Stimulated activated CD4-positive, alpha-beta T cell treated with anti-CD3 and anti-CD28 coated beads, Interleukin-4, amount 100 ng/mL, for 1 hour (primary cell): ENCODE results near the gene MED10.

Experiments used
- DNase-seq: peaks from one replicate; pipeline ENCODE4 v3.0.0-alpha.2; 2020

MED10 gene

GRCh38 chr5:6348476-6349000, 29.8 kb downstream of the MED10 start:
- DNase-seq = no peak

- DNase-seq = no peak
Observed at GRCh38 chr5:6347673-6348072, 30.7 kb downstream of the MED10 start.

- no peak for DNase-seq
Observed at GRCh38 chr5:6347165-6347564, 31.2 kb downstream of the MED10 start.

GRCh38 chr5:6344593-6344989, 33.8 kb downstream of the MED10 start:
- DNase-seq = no peak

- DNase-seq = no peak
Observed at GRCh38 chr5:6343951-6344592, 34.3 kb downstream of the MED10 start.

GRCh38 chr5:6342689-6343315, 35.5 kb downstream of the MED10 start:
- no peak for DNase-seq

GRCh38 chr5:6340100-6340499, 38.2 kb downstream of the MED10 start:
- no peak for DNase-seq

- DNase-seq = no peak
Observed at GRCh38 chr5:6338871-6339270, 39.5 kb downstream of the MED10 start.

GRCh38 chr5:6338135-6338534, 40.2 kb downstream of the MED10 start:
- DNase-seq = no peak

GRCh38 chr5:6333182-6333905, 45.0 kb downstream of the MED10 start:
- no peak for DNase-seq

- DNase-seq = no peak
Observed at GRCh38 chr5:6328173-6328572, 50.2 kb downstream of the MED10 start.

- DNase-seq = no peak
Observed at GRCh38 chr5:6326776-6327175, 51.6 kb downstream of the MED10 start.

GRCh38 chr5:6322163-6322713, 56.1 kb downstream of the MED10 start:
- DNase-seq = no peak
